Keratinocyte (primary cell): ENCODE results near the gene RICTOR. TPM values are rescaled to one million over a fixed set of nuclear protein-coding genes. Genes with fewer than 3 reads are reported as not detected.

Experiments
- DNase-seq: peaks from one replicate; pipeline ENCODE4 v3.0.0-alpha.2; 2011; ENCODE audit warnings: low read depth, missing footprints, low spot score
- FAIRE-seq: peaks from 2 replicates; lab custom pipeline; 2011; peaks lifted over from hg19 to GRCh38; lab: Jason Lieb, UNC
- H2AFZ ChIP-seq: 2 replicates; pipeline ENCODE4 v1.6.0; 2012; ENCODE audit warnings: low read length, control low read depth, inconsistent platforms; ENCODE audit not compliant: control insufficient read depth
- H3K27ac ChIP-seq: 2 replicates; pipeline ENCODE4 v1.5.1; 2011; ENCODE audit warnings: low read length; ENCODE audit not compliant: control insufficient read depth, insufficient read depth
- H3K27me3 ChIP-seq: 3 replicates; pipeline ENCODE4 v1.6.0; 2011; ENCODE audit warnings: low read length; ENCODE audit not compliant: control insufficient read depth, insufficient read depth; ENCODE audit errors: extremely low read depth
- H3K36me3 ChIP-seq, 2 experiments: 2 replicates in 1 of 2; 3 replicates in 1 of 2; pipeline ENCODE4 v1.5.1; 2011; ENCODE audit warnings: low read length in 2 of 2, mild to moderate bottlenecking in 1 of 2; ENCODE audit not compliant: control insufficient read depth in 2 of 2, insufficient read depth in 2 of 2; ENCODE audit errors: extremely low read depth in 1 of 2
- H3K4me1 ChIP-seq: 3 replicates; pipeline ENCODE4 v1.5.1; 2011; ENCODE audit warnings: low read length; ENCODE audit not compliant: control insufficient read depth, insufficient read depth; ENCODE audit errors: extremely low read depth
- H3K4me2 ChIP-seq: 3 replicates; pipeline ENCODE4 v1.6.0; 2011; ENCODE audit warnings: low read depth, low read length; ENCODE audit not compliant: control insufficient read depth, insufficient read depth; ENCODE audit errors: extremely low read depth
- H3K4me3 ChIP-seq, 3 experiments: fragments of 200-600 bp in 1 of 3; sonication (generic) in 1 of 3; 2 replicates in 2 of 3; 3 replicates in 1 of 3; pipeline ENCODE4 v1.5.1; 2011 to 2016; ENCODE audit warnings: low read length in 3 of 3, mild to moderate bottlenecking in 3 of 3, control low read depth in 2 of 3, inconsistent platforms in 1 of 3, low read depth in 1 of 3, mixed read lengths in 1 of 3, mixed run types in 1 of 3, moderate library complexity in 1 of 3; ENCODE audit not compliant: control insufficient read depth in 2 of 3, insufficient read depth in 2 of 3; ENCODE audit errors: extremely low read depth in 1 of 3
- H3K79me2 ChIP-seq: 2 replicates; pipeline ENCODE4 v1.6.0; 2012; ENCODE audit warnings: low read length; ENCODE audit not compliant: control insufficient read depth, insufficient read depth
- H3K9ac ChIP-seq: 3 replicates; pipeline ENCODE4 v1.6.0; 2011; ENCODE audit warnings: low read length; ENCODE audit not compliant: control insufficient read depth, insufficient read depth; ENCODE audit errors: extremely low read depth
- H3K9me1 ChIP-seq: 3 replicates; pipeline ENCODE4 v1.6.0; 2011; ENCODE audit warnings: low read length; ENCODE audit not compliant: control insufficient read depth, insufficient read depth; ENCODE audit errors: extremely low read depth
- H3K9me3 ChIP-seq: 2 replicates; pipeline ENCODE4 v1.5.1; 2012; ENCODE audit warnings: low read depth, low read length; ENCODE audit not compliant: control insufficient read depth
- H4K20me1 ChIP-seq: 3 replicates; pipeline ENCODE4 v1.6.0; 2011; ENCODE audit warnings: low read length; ENCODE audit not compliant: control insufficient read depth, insufficient read depth; ENCODE audit errors: extremely low read depth
- EZH2 ChIP-seq: IDR thresholded peaks from one replicate; pipeline ENCODE4 v1.6.1; 2012; ENCODE audit warnings: inconsistent platforms, mild to moderate bottlenecking, low read length, moderate library complexity
- dilution Hi-C: fragments of 300-500 bp; cut with MboI; formaldehyde crosslinking; loops from one replicate; pipeline ENCODE4 v1.7.0; 2020; ENCODE audit warnings: low sequenced_read_pairs; ENCODE audit not compliant: extremely low pct_ligation_motif_present
- polyA plus RNA-seq, 5 experiments: library from polyadenylated mRNA; depleted of rRNA in 3 of 5; stranded (reverse) in 3 of 5; stranded (forward) in 1 of 5; unstranded in 1 of 5; fragments of >200 nt; gene quantifications; 1 replicate in 1 of 5; 2 replicates in 3 of 5; 3 replicates in 1 of 5; pipeline versions ENCODE4 v1.2.1 to v1.2.3, GENCODE V29; 2011 to 2012; ENCODE audit warnings: missing spikeins in 2 of 5, low read depth in 1 of 5, low replicate concordance in 1 of 5
- TF ChIP-seq, protein P1 (sequence below), 3 experiments: IDR thresholded peaks in 1 of 3; conservative IDR thresholded peaks in 1 of 3; optimal IDR thresholded peaks in 1 of 3; 2 replicates in 2 of 3; 3 replicates in 1 of 3; pipeline versions ENCODE3 to v1.5.1; 2011; ENCODE audit warnings: low read length in 3 of 3, mild to moderate bottlenecking in 3 of 3, moderate library complexity in 2 of 3, control low read depth in 1 of 3, inconsistent platforms in 1 of 3; ENCODE audit not compliant: insufficient read depth in 2 of 3; ENCODE audit errors: extremely low read depth in 1 of 3

The RICTOR gene
- polyA plus RNA-seq, 1 donor (not counting 4 experiments of a cell fraction or from before 2014, with no cell fraction given) = 11.5 TPM

GRCh38 chr5:38999037-38999436 lies 75.2 kb downstream of the RICTOR start:
- no peak overlapping the region for H3K27ac ChIP-seq
- no peak overlapping the region for H3K4me2 ChIP-seq
- no peak overlapping the region for H3K4me3 ChIP-seq
- H3K36me3 ChIP-seq = no peaks in the 10 kb centered on the region
- H3K4me1 ChIP-seq = no peaks in the 10 kb centered on the region
- no peaks in the 10 kb centered on the region for H3K9me3 ChIP-seq
- DNase-seq (no peak), FAIRE-seq (no peak)
- no peaks in the 10 kb centered on the region for H3K9me1 ChIP-seq
- dilution Hi-C loops = no loop called here
- no peaks in the 10 kb centered on the region for H3K79me2 ChIP-seq
- TF ChIP-seq EZH2 = no peak
- TF ChIP-seq, protein P1, sequence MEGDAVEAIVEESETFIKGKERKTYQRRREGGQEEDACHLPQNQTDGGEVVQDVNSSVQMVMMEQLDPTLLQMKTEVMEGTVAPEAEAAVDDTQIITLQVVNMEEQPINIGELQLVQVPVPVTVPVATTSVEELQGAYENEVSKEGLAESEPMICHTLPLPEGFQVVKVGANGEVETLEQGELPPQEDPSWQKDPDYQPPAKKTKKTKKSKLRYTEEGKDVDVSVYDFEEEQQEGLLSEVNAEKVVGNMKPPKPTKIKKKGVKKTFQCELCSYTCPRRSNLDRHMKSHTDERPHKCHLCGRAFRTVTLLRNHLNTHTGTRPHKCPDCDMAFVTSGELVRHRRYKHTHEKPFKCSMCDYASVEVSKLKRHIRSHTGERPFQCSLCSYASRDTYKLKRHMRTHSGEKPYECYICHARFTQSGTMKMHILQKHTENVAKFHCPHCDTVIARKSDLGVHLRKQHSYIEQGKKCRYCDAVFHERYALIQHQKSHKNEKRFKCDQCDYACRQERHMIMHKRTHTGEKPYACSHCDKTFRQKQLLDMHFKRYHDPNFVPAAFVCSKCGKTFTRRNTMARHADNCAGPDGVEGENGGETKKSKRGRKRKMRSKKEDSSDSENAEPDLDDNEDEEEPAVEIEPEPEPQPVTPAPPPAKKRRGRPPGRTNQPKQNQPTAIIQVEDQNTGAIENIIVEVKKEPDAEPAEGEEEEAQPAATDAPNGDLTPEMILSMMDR (optimal IDR thresholded peaks at IDR 0.05 in 1 of 3, IDR thresholded peaks at IDR 0.05 in 1 of 3, conservative IDR thresholded peaks at IDR 0.05 in 1 of 3; ENCODE audit: extremely low read depth in 1 of 3, insufficient read depth in 2 of 3, low read length in 3 of 3) = no peak
- H3K9ac ChIP-seq = no peak overlapping the region
- no peaks in the 10 kb centered on the region for H3K27me3 ChIP-seq
- no peak overlapping the region for H2AFZ ChIP-seq
- no peaks in the 10 kb centered on the region for H4K20me1 ChIP-seq

DNA sequence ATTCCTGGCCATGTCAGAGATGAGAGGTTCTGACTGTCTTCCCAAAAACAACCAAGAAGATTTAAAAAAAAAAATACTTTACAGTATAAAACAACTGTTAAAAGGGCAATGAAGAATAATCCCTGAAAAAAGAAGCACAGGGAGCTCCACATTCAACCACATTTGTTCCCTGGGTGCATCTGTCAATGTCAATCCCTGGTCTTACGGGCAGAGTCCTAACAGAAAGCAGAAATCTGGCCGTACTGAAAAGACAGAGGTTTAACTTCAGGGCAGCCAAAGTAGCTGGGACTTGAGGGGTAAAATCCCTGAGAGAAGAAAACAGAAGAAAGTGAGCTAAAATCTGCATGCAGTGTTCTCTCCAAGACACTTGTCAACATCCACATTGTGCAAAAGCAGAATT lies 76.6 kb downstream of the RICTOR start:
- no peaks in the 10 kb centered on the region for H3K9me3 ChIP-seq
- no peak overlapping the region for H3K27ac ChIP-seq
- no peak overlapping the region for H3K4me3 ChIP-seq
- H3K36me3 ChIP-seq = no peaks in the 10 kb centered on the region
- H3K9me1 ChIP-seq = no peaks in the 10 kb centered on the region
- no peaks in the 10 kb centered on the region for H4K20me1 ChIP-seq
- H3K27me3 ChIP-seq = no peaks in the 10 kb centered on the region
- DNase-seq (no peak), FAIRE-seq (peak; percentile 58)
- dilution Hi-C loops = no loop called here
- H3K79me2 ChIP-seq = no peaks in the 10 kb centered on the region
- no peak for TF ChIP-seq EZH2
- TF ChIP-seq, protein P1 (optimal IDR thresholded peaks at IDR 0.05 in 1 of 3, IDR thresholded peaks at IDR 0.05 in 1 of 3, conservative IDR thresholded peaks at IDR 0.05 in 1 of 3; ENCODE audit: extremely low read depth in 1 of 3, insufficient read depth in 2 of 3, low read length in 3 of 3) = no peak
- no peaks in the 10 kb centered on the region for H3K4me1 ChIP-seq
- no peak overlapping the region for H3K4me2 ChIP-seq
- H3K9ac ChIP-seq = no peak overlapping the region
- no peak overlapping the region for H2AFZ ChIP-seq
